Activated T-cell treated with anti-CD3 and anti-CD28 coated beads for 24 hours (primary cell): Measurements from ENCODE around the gene RAPGEF4.

ENCODE experiments used
- DNase-seq: peaks from one replicate; pipeline ENCODE4 v3.0.0-alpha.2; 2020; ENCODE audit warnings: low read depth

RAPGEF4 gene

DNA sequence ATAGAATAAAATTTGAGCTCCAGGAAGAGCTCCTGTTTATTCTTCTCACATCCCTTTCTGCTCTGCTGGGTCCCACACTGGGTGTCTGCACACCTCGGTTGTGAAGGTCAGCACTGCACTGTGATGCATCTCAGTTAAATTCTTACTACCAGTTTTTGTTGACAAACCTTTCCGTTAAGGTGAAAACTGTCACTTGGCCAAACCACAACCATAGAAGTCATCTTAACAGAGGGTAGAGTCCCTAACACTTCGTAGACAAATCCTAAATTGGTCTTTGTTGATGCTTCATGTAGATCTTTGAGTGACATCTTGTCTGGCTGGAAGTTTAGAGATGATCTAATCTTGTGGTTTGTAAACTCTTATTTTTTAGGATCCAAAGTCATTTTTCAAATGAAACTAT lies 172.6 kb downstream of the RAPGEF4 start:
- DNase-seq, result no peak

DNA sequence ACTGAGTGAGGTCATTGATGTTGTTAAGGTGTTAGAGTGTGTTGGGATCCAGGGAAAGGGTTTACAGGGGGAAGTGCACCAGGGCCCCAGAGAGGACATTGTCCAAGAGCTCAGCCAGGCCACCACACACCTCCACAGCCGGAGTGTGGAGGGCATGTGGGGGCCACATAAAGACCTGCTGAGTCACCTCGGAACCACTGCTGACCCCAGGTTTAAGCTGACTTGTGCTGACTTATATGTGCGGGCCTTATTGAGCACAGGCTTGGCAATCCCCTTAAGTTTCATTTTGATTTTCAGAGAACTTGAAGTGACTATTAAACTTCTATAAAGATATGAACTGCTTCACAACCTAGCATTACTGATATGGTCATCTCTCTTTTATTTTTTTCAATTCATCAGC lies 173.8 kb downstream of the RAPGEF4 start:
- DNase-seq, result no peak

DNA sequence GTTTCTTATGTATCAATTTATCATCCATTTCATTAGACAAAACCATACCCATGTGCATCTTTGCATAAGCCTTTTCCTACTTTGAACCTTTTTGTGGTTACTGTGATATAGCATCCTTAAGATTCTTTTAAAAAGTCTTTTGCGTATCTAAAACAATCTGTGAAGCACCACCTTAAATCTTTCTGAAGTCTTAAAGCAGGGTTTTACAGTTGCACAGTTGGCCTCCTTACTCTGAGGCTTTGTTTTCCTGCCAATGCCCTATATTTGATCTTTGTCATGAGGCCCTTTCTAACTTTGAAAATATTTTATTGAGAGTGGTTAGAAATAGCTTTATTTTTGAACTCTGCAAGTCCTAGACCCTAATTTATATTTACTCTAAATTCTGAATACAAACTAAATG lies 176.6 kb downstream of the RAPGEF4 start:
- no peak for DNase-seq

DNA sequence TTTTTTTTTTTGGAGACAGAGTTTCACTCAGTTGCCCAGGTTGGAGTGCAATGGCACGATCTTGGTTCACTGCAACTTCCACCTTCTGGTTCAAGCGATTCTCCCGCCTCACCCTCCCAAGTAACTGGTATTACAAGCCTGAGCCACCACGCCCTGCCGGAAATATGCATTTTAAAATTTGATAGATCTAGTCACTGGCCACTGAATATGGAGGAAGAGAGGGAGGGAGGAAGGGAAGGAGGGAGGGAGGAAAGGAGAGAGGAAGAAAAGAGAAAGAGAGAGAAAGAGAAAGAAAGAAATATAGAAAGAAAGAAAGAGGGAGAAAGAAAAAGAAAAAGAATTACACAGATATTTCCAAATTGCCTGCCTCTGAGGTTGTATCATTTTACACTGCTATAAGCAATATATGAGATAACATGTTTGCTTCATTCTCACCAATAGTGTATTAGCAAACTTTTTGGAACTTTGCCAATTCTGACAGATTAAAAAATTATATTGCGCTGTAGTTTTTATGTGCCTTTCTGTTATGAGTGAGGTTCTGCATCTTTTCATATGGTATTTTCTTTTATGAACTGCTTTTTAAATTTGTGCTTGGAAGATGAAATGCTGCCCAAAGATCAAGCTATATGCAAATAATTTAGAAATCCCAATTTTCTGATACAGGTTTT lies 178.8 kb downstream of the RAPGEF4 start:
- DNase-seq, result no peak

DNA sequence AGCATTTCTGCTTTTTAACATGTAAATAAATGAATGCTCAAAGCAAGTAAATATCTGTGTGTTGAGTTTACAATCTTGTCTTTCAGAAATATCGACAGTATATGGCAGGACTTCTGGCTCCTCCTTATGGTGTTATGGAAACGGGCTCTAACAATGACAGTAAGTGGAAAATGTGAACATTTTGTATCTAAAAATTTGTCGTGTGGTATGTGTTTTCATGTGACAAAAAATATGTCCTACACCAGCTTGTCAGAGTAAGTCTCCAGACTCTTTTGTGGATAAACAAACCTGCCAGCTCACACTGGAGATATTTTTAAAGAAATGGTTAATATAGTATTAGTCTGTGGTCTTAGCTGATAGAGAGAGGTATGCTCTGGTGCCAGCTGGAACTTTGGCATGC lies 182.1 kb downstream of the RAPGEF4 start:
- no peak for DNase-seq

DNA sequence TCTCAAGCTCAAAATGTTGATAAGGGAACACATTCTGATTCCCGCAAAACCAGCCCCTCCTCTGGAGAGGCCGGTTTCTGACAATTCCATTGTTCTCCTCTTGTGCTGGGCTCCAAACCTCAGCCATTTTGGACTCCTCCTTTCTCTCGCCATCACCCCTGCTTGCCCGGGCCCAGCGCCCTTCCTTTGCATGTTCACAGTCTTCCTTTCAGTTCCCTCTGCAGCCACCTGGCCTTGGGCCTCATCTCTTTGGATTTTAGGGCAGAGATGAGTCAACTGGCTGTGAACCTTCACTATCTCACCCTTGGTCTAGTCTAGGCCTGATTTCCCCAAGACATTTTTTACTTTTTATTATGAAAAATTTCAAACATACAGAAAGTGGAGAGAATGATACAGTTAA lies 184.1 kb downstream of the RAPGEF4 start:
- DNase-seq, result no peak

DNA sequence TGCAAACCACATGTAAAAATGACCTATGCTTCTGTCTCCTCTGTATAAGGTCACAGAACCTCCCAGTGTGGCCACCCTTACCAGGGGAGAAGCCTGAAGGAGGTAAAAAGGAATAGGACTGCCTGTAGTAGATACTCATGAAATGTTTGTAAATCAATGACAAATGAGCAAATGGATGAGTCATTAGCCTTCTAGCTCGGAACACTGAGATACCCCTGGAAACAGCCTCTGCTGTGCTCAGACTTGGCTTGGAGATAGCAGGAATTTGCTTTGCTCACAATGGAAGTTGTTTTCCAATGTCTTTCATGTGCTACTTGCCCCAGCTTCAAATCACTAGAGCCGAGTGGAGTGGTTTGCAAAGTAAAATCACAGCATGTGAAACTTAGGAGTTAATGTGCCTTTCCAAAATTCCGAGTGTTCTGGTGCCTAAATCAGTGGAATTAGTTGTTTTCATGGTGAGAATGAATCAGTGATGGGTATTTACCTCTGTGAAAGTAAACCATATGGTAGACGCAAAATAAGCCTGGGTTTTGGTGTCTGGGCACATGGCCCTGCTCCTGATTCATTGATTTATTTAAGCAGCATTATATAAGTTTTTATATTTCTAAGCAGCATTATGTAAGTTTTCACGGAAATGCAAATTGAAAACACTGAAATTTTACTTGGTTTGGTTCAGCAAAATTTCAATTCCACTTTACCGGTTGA lies 186.0 kb downstream of the RAPGEF4 start:
- no peak for DNase-seq

DNA sequence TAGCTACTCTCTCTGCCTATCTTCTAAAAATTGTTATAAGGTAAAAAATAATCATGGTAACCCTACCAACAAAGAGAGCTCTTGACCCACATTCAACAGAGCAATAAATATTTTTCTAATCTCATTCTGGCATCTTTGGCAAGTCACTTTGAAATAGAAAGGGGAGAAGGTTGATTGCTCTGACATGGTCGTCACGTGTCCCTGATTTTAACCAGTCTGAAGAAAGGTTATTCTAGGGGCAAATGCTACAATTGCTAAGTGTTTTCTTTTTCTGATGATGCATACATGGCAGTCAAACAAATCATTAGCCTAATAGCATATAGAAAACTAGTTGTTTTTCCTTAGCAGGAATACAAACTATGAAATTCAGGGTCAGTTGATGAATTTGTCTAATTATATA lies 186.7 kb downstream of the RAPGEF4 start:
- DNase-seq, result no peak

DNA sequence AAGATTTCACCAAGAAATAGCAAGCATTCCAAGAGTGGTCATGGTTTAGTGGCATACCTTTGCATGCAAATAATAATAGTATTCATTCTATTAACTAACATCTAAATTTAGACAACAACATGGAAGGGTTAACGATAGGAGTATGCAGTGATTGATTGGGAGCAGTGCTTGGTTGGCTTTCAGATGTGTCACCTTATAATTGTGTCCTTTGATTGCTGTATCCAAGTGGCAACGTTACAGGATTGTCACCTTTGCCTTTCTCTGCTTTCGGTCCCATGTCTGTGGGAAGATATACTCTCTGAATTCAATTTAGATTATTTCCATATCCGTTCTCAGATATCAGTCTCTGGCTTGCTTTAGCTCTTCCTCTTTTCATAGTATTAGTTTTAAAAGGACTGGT lies 187.2 kb downstream of the RAPGEF4 start:
- no peak for DNase-seq

DNA sequence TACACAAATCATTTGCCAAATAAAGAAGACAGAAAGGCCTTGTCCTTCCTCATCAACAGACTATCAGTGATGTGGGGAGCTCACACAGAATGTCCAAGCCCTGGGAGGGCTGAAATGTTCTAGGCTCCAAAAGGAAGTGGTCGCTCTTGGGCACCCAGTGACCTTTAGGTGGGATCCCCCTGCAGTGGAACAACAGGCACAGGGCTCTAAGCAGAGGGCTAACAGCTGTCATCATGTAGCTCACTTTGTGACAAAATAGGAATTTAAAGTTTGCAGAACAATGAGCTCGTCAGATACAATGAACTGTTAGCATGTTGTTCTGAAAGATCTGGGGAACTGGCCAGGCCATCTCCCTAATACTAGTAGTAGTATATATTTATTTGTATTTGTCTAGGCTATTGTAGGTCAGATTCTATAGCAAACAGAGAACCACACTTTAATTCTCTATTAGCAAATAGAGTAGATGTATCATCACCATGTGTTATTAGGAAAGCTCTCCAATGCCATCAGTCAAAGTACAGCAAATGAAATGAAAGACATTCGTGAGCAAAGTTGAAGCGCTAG lies 188.5 kb downstream of the RAPGEF4 start:
- DNase-seq, result no peak

DNA sequence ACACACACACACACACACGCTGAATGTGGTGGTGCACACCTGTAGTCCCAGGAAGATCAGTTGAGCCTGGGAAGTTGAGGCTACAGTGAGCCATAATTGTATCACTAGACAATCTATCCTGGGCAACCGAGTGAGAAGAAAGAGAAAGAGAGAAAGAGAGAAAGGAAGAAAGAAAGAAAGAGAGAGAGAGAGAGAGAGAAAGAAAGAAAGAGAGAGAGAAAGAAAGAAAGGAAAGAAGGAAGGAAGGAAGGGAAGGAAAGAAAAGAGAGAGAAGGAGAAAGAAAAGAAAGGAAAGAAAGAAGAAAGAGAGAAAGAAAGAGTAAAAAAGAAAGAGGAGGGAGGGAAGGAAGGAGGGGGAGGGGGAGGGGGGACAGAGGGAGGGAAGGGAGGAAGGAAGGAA lies 190.0 kb downstream of the RAPGEF4 start:
- no peak for DNase-seq

DNA sequence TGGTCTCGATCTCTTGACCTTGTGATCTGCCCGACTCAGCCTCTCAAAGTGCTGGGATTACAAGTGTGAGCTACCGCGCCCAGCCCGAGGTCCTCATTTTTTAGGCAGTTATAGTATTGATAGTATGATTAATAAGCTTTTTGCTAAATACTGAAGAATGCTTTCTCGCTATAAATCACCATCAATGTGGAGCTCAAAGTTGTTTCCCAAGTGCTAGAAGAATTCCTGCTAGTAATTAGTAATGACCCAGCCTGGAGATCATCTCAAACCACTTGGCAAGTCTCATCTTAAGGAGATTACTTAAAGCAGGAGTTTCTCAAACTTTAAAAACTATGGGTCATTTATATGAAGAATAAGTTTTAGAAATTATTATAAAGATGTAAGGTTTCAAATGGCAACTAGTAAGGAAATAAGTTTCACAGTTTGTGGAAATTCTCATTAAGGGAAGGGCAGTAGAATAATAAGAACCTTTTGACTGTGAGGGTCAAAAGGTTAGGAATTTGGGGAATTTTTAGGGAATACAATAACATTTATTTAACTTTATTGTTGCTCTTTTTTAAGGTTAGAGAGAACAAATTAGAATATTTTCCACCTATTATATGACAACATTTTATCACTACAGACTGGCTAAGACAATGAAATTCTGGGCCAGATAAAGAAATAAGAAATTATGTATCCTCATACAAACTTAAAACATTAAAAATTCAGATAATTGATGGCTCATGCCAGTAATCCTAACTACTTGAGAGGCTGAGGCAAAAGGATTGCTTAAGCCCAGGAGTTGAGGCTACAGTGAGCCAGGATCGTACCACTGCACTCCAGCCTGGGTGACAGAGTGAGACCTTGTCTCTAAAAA lies 191.4 kb downstream of the RAPGEF4 start:
- no peak for DNase-seq

DNA sequence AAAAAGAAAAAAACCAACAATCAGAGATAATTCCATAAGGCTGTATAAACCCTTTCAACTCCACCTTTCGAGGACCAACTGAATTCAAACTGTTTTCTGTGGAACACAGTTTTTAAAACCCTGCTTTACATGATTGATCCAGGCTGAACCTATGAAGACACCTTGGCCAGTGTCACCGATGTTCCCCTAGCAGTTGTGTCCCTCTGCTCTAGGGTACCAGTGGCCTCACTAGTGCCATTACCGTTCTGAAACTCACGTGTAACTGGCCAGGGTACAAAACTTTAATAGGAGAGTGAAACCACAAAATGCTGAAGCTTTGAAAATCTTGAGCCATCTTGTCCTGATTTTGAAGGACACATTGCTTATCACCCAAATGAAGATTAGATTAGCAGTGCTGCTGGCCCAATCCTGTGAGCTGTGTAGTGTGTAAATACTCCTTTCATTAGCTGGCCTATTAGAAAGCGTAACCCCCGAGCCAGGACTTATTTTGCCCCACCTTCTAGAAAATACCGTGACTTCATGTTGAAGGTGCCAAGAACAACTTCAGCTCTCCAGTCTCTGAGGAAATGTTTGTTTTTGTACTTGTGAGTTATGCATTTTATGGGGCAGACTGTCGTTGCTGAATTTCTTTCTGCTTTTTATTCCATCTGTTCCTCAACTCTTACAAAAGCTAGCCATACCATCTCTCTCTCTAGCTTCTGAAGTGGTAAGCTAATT lies 192.2 kb downstream of the RAPGEF4 start:
- no peak for DNase-seq

DNA sequence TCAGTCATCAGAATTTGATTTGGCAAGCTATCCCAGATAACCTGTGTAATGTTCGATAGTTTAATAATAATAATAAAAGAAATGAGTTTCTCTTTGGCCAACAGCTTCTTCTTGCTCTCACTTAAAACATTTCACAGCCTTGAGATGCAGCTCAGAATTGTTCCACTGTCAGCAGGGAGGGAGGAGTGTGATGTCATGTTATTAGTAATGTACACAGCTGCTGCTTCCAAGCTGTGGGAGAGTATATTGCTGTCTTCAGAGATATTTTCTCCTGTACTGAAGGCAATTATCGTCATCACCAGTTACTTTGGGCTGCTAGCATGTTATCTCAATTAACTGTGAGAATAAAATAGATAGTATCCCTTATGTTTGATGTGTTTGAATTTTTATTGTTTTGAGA lies 193.1 kb downstream of the RAPGEF4 start:
- DNase-seq, result no peak

DNA sequence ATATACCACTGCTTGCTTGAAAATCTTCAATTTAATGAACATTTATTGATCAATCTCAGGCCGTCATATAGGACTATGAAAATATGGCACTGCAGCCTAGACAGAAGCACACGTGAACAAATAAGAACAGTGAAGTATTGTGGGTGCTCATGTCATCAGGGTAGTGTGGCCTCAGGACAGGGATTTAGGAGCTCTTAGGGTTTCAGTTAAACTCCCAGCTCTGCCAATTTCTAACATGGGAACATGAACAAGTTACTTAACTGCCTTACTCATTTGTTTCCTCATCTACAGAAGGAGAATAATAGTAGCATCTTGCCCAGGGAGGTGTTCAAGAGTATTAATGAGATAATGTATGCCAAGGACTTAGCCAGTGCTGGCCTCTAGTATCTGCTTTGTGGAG lies 194.0 kb downstream of the RAPGEF4 start:
- DNase-seq, result no peak

DNA sequence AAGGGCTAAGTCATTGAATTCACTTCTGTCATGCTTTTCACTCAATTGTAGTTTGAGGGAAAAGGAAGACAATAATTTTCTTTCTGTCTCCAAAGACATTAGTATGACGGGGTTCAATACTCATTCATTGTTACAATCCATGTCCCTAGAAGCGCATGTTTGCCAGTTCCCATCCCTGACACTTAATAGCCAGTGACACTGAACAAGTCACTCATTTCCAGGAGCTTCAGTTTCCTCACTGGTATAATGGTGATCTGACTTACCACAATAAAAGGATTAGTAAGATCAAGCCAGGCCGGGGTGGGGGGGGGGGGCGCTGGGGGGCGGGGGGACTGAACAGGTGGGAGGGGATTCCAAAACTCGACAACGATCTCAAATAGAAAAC lies 195.2 kb downstream of the RAPGEF4 start:
- no peak for DNase-seq

DNA sequence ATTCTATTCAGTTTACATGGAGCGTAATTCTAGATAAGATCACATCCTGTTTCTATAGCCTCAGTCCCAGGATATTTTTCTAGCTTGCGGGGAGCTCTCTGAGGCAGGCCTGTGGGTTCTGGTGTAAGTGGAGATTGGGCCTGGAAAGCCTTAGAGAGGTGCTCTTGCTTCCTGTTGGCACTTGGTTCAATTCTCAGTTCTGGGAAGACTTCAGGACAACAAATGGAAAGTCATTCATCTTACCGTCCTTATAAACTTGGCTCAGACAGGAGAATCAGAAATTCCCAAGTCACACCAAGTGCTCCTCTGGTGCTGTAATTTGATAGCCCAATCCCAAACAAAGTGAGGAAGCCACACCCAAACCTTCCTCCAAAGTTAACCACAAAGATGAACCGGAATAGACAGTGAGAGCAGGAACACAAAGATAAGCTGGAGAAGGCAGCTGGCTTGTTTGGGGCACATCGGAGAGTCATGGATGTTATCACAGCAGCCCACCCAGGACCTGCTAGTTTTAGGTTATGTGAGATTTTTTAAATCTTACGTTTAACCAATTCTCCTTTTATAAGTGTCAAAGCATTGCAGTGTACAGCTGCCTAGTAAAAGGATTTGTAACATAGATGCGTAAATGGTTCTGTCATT lies 195.7 kb downstream of the RAPGEF4 start:
- no peak for DNase-seq

DNA sequence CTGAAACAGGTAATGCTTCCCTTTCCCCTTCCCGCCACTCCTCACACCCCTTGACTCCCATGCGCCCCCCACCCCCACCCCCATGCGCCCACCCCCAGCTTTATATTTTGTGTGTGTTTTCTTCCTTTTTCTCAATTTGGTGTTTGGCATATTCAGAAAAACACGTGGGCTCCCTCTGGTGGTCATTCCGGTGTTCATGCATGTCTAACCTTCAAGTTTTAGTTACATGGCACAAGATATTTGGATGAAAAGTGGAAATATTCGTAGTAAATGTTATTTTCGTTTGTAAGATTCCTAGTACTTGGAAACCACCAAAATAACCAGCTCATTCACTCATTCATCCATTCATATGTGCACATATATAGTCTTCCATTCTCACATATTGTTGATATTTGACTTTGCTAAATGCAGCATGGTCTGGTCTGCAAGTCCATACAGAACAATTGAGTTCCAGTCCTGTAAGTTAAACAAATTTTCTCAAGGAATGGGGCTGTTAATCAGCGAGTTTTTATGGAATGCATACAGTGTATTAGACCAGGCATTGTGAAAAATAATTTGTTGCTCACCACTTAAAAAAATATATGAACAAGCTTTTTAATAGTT lies 196.4 kb downstream of the RAPGEF4 start:
- DNase-seq, result peak; percentile 47

DNA sequence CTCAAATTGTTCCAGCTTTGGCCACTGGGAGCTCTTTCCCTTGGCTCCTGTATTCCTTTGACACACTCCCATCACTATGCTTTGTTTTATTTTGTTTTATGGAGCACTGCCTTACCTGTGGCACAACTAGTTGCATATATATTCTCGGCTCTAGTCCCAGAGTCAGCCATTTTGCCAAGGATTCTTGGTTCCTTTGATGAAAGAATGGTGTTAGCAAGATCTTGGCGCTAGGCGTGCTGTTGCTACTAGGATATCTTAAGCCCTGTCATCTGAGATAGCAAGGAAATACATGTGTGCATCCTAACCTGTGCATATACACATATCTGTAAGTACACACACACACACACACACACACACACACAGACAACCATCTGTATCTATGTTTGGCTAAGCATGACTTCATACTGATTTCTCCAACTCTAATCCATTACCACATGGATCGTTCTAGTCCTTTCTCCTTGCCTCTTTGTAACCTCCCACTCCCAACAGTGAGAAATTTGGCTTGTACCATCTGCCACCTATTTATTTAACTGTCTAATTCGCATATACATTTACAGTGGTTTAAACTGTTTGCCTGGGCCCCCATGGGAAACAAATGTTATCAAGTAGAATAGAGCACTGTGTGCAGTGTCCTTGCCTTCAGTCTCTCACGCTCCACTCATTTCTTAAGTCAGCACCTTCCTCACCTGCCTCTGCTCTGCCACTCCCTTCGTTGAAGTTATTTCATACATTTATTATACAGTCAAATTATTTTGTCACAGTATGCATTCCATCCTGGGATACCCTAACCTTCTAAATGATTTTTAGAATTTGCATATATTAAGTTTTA lies 202.5 kb downstream of the RAPGEF4 start:
- DNase-seq, result no peak

DNA sequence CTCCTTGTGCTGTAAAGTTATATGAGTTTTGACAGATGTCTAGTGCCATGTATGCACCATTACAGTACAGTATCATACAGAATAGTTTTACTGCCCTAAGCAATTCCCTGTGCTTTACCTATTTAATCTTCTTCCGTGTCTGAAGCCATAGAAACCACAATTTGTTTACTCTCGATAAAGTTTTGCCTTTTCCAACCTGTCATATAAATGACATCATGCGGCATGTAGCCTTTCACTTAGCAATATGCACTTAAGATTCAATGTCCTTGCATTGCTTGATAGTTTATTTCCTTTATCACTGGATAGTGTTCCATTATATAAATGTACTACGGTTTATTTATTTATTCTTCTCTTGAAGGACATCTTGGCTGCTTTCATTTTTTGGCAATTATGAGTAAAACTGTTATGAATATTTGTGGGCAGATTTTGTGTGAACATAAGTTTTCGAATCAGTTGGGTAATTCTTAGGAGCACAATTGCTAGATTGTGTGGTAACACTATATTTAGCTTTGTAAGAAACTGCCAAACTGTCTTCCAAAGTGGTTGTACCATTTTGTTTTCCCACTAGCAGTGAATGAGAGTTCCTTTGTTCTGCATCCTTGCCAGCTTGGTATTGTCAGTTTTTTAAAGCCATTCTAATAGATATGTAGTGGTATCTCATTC lies 203.2 kb downstream of the RAPGEF4 start:
- DNase-seq, result no peak
